GM19324 (cell line): ENCODE data around the gene CCDC88A.
"Not testable (repeated sequence)": the region's sequence is repeated elsewhere in the genome, so short reads cannot be mapped to it uniquely, and the experiment has no call there.

Source experiments
- ATAC-seq: cut with Tn5 transposase; IDR thresholded peaks from one replicate; pipeline ENCODE4 v1.9.1; 2021; ENCODE audit warnings: mild to moderate bottlenecking, moderate library complexity; ENCODE audit not compliant: unreplicated experiment, low FRiP score

Gene CCDC88A

GRCh38 chr2:55391155-55391554 is 28.5 kb downstream of the CCDC88A start:
- no peak for ATAC-seq

GRCh38 chr2:55385516-55385915 is 34.1 kb downstream of the CCDC88A start:
- not testable (repeated sequence) for ATAC-seq

GRCh38 chr2:55384786-55385185 is 34.9 kb downstream of the CCDC88A start:
- ATAC-seq: no peak

GRCh38 chr2:55371376-55371775 is 48.3 kb downstream of the CCDC88A start:
- ATAC-seq: no peak

GRCh38 chr2:55370208-55370607 is 49.4 kb downstream of the CCDC88A start:
- ATAC-seq: no peak

- ATAC-seq: no peak
Observed at GRCh38 chr2:55365303-55365702, 54.4 kb downstream of the CCDC88A start.

- no peak for ATAC-seq
Observed at GRCh38 chr2:55364189-55365055, 55.2 kb downstream of the CCDC88A start.

GRCh38 chr2:55363636-55364035 is 56.0 kb downstream of the CCDC88A start:
- ATAC-seq: no peak

GRCh38 chr2:55361465-55362189 is 58.0 kb downstream of the CCDC88A start:
- peak; percentile 64 for ATAC-seq

- no peak for ATAC-seq
Observed at GRCh38 chr2:55358451-55358850, 61.2 kb downstream of the CCDC88A start.

- ATAC-seq: no peak
Observed at GRCh38 chr2:55357927-55358326, 61.7 kb downstream of the CCDC88A start.

GRCh38 chr2:55357164-55357563 is 62.5 kb downstream of the CCDC88A start:
- ATAC-seq: no peak

- ATAC-seq: not testable (repeated sequence)
Observed at GRCh38 chr2:55356136-55356535, 63.5 kb downstream of the CCDC88A start.

GRCh38 chr2:55355451-55355850 is 64.2 kb downstream of the CCDC88A start:
- ATAC-seq: no peak

- ATAC-seq: no peak
Observed at GRCh38 chr2:55351672-55352071, 68.0 kb downstream of the CCDC88A start.

- peak; percentile 63 for ATAC-seq
Observed at GRCh38 chr2:55345064-55345463, 74.6 kb downstream of the CCDC88A start.

- no peak for ATAC-seq
Observed at GRCh38 chr2:55338268-55338667, 81.4 kb downstream of the CCDC88A start.

- no peak for ATAC-seq
Observed at GRCh38 chr2:55334728-55335127, 84.9 kb downstream of the CCDC88A start.

- no peak for ATAC-seq
Observed at GRCh38 chr2:55330541-55331297, 88.9 kb downstream of the CCDC88A start.

GRCh38 chr2:55327470-55328230 is 92.0 kb downstream of the CCDC88A start:
- ATAC-seq: no peak
